ENCODE data around the gene TIAL1.
"Not testable (repeated sequence)": the region's sequence is repeated elsewhere in the genome, so short reads cannot be mapped to it uniquely, and the experiment has no call there.

The TIAL1 gene

GRCh38 chr10:119630300-119630699 is 33.5 kb upstream of the TIAL1 start:
- no peak for TF ChIP-seq JUND (IDR thresholded peaks at IDR 0.05; ENCODE audit: low read depth)
- no peak for DNase-seq (ENCODE audit: low read depth in 1 of 2, low spot score in 1 of 2)
- in situ Hi-C loops (cut with HindIII; ENCODE audit: low pct_unique_long_range_greater_than_20kb, low sequenced_read_pairs), result no loop called here

GRCh38 chr10:119625570-119626280 is 29.0 kb upstream of the TIAL1 start:
- no peak for TF ChIP-seq JUND (IDR thresholded peaks at IDR 0.05; ENCODE audit: low read depth)

GRCh38 chr10:119621078-119621384 is 24.3 kb upstream of the TIAL1 start:
- in situ Hi-C loops (cut with HindIII; ENCODE audit: low pct_unique_long_range_greater_than_20kb, low sequenced_read_pairs), result no loop called here
- DNase-seq (ENCODE audit: low read depth in 1 of 2, low spot score in 1 of 2), result no peak
- no peak for TF ChIP-seq JUND (IDR thresholded peaks at IDR 0.05; ENCODE audit: low read depth)

More at GRCh38 chr10:119625570-119626280, 29.0 kb upstream of the TIAL1 start:
- DNase-seq (ENCODE audit: low read depth in 1 of 2, low spot score in 1 of 2), result no peak
- in situ Hi-C loops (cut with HindIII; ENCODE audit: low pct_unique_long_range_greater_than_20kb, low sequenced_read_pairs), result no loop called here

GRCh38 chr10:119620241-119621077 is 23.7 kb upstream of the TIAL1 start:
- TF ChIP-seq JUND (IDR thresholded peaks at IDR 0.05; ENCODE audit: low read depth), result no peak
- in situ Hi-C loops (cut with HindIII; ENCODE audit: low pct_unique_long_range_greater_than_20kb, low sequenced_read_pairs), result no loop called here
- DNase-seq (ENCODE audit: low read depth in 1 of 2, low spot score in 1 of 2), result no peak

GRCh38 chr10:119619811-119620210 is 23.0 kb upstream of the TIAL1 start:
- DNase-seq (ENCODE audit: low read depth in 1 of 2, low spot score in 1 of 2); in situ Hi-C loops (cut with HindIII; ENCODE audit: low pct_unique_long_range_greater_than_20kb, low sequenced_read_pairs): not testable (repeated sequence)

GRCh38 chr10:119619215-119619614 is 22.5 kb upstream of the TIAL1 start:
- in situ Hi-C loops (cut with HindIII; ENCODE audit: low pct_unique_long_range_greater_than_20kb, low sequenced_read_pairs), result no loop called here

GRCh38 chr10:119616882-119617570 is 20.3 kb upstream of the TIAL1 start:
- TF ChIP-seq JUND (IDR thresholded peaks at IDR 0.05; ENCODE audit: low read depth), result no peak
- in situ Hi-C loops (cut with HindIII; ENCODE audit: low pct_unique_long_range_greater_than_20kb, low sequenced_read_pairs), result no loop called here
- DNase-seq (ENCODE audit: low read depth in 1 of 2, low spot score in 1 of 2), result no peak

More at GRCh38 chr10:119619215-119619614, 22.5 kb upstream of the TIAL1 start:
- DNase-seq (ENCODE audit: low read depth in 1 of 2, low spot score in 1 of 2), result peak in 1 of 2 experiments; percentile 55
- no peak for TF ChIP-seq JUND (IDR thresholded peaks at IDR 0.05; ENCODE audit: low read depth)

GRCh38 chr10:119614686-119615085 is 17.9 kb upstream of the TIAL1 start:
- in situ Hi-C loops (cut with HindIII; ENCODE audit: low pct_unique_long_range_greater_than_20kb, low sequenced_read_pairs), result no loop called here
- no peak for TF ChIP-seq JUND (IDR thresholded peaks at IDR 0.05; ENCODE audit: low read depth)
- no peak for DNase-seq (ENCODE audit: low read depth in 1 of 2, low spot score in 1 of 2)

GRCh38 chr10:119613741-119614140 is 17.0 kb upstream of the TIAL1 start:
- no peak for TF ChIP-seq JUND (IDR thresholded peaks at IDR 0.05; ENCODE audit: low read depth)
- in situ Hi-C loops (cut with HindIII; ENCODE audit: low pct_unique_long_range_greater_than_20kb, low sequenced_read_pairs), result no loop called here
- no peak for DNase-seq (ENCODE audit: low read depth in 1 of 2, low spot score in 1 of 2)

GRCh38 chr10:119611433-119611832 is 14.7 kb upstream of the TIAL1 start:
- no peak for TF ChIP-seq JUND (IDR thresholded peaks at IDR 0.05; ENCODE audit: low read depth)
- in situ Hi-C loops (cut with HindIII; ENCODE audit: low pct_unique_long_range_greater_than_20kb, low sequenced_read_pairs), result no loop called here
- DNase-seq (ENCODE audit: low read depth in 1 of 2, low spot score in 1 of 2), result no peak

- in situ Hi-C loops (cut with HindIII; ENCODE audit: low pct_unique_long_range_greater_than_20kb, low sequenced_read_pairs), result no loop called here
These were observed 12.8 kb upstream of the TIAL1 start for GRCh38 chr10:119609516-119609915.

GRCh38 chr10:119608316-119609155 is 11.8 kb upstream of the TIAL1 start:
- peak in 1 of 2 experiments; percentile 64 for DNase-seq (ENCODE audit: low read depth in 1 of 2, low spot score in 1 of 2)
- in situ Hi-C loops (cut with HindIII; ENCODE audit: low pct_unique_long_range_greater_than_20kb, low sequenced_read_pairs), result no loop called here
- TF ChIP-seq JUND (IDR thresholded peaks at IDR 0.05; ENCODE audit: low read depth), result no peak

More at GRCh38 chr10:119609516-119609915, 12.8 kb upstream of the TIAL1 start:
- no peak for DNase-seq (ENCODE audit: low read depth in 1 of 2, low spot score in 1 of 2)
- no peak for TF ChIP-seq JUND (IDR thresholded peaks at IDR 0.05; ENCODE audit: low read depth)
